Measurements from ENCODE around the gene RFTN1.

The RFTN1 gene

DNA sequence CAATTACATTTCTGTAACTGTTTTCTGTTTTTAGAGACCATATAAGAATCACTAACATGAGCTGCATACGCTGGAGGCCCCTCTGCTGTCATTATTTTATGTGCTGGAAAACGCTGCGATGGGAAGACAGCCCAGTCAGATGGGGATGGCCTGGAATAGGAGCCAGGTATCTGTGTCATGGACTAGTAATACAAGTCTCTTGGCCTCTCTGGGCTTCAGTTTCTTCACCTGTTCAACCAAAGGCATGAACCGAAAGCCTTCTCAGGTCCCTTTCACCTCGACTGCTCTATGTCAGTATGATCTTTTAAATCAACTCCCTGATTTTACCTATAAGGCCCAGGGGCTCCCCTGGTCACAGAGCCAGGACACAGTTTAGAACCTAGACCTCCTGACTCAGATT lies 14.6 kb upstream of the RFTN1 start:
- TF ChIP-seq, protein P1, sequence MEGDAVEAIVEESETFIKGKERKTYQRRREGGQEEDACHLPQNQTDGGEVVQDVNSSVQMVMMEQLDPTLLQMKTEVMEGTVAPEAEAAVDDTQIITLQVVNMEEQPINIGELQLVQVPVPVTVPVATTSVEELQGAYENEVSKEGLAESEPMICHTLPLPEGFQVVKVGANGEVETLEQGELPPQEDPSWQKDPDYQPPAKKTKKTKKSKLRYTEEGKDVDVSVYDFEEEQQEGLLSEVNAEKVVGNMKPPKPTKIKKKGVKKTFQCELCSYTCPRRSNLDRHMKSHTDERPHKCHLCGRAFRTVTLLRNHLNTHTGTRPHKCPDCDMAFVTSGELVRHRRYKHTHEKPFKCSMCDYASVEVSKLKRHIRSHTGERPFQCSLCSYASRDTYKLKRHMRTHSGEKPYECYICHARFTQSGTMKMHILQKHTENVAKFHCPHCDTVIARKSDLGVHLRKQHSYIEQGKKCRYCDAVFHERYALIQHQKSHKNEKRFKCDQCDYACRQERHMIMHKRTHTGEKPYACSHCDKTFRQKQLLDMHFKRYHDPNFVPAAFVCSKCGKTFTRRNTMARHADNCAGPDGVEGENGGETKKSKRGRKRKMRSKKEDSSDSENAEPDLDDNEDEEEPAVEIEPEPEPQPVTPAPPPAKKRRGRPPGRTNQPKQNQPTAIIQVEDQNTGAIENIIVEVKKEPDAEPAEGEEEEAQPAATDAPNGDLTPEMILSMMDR (conservative IDR thresholded peaks at IDR 0.05), result no peak
- H3K27ac ChIP-seq, result no peak overlapping the region

DNA sequence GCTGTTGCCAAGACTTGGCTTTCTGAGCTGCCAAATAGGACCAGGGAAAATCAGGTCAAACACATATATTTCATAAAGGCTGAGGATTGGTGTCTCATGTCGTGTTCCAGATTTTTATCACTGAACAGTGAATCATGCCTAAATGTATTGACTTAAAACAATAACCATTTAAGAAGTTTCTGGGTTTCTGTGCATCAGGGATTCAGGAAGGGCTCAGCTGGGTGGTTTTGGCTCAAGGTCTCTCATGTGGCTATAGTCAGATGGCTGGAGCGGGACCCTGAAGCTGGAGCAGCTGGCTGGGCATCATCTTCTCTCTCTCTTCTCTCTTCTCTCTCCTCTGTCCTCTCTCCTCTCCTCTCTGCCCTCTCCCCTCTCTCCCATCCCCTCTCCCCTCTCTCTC lies 10.7 kb upstream of the RFTN1 start:
- TF ChIP-seq, protein P1 (conservative IDR thresholded peaks at IDR 0.05), result no peak
- H3K27ac ChIP-seq, result no peak overlapping the region

DNA sequence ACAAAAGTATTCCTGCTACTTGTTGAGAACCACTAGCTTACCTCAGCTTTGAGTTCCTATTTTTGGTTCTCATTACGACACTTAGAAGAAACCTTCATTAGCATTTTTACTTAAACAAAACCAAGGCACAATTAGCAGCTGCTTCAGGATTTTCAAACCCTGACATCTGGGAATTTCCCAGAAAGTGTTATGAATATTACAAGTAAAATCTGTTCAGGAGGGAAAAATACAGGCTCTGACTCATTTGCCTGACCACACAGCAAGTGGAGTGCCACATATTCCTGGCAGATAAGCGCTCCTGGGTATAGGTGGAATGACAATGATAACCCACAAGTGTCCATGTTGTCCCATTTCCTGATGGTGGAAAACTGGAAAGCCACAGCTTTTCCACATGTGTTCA lies 10.3 kb upstream of the RFTN1 start:
- no peak overlapping the region for H3K27ac ChIP-seq

DNA sequence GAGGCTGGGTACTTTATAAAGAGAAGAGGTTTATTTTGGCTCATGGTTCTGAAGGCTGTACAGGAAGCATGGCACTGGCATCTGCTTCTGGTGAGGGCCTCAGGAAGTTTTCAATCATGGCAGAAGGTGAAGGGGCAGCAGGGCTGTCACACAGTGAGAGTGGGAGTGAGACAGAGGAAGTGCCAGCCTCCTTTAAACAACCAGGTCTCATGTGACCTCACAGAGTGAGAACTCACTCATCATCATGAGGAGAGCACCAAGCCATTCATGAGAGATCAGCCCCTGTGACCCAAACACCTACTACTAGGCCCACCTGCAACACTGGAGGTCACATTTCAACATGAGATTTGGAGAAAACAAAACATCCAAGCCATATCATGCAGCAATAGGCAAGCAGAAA lies 9.3 kb upstream of the RFTN1 start:
- no peak overlapping the region for H3K27ac ChIP-seq
- TF ChIP-seq, protein P1 (conservative IDR thresholded peaks at IDR 0.05), result no peak

More for the DNA sequence above, 10.3 kb upstream of the RFTN1 start:
- TF ChIP-seq, protein P1 (conservative IDR thresholded peaks at IDR 0.05), result no peak

DNA sequence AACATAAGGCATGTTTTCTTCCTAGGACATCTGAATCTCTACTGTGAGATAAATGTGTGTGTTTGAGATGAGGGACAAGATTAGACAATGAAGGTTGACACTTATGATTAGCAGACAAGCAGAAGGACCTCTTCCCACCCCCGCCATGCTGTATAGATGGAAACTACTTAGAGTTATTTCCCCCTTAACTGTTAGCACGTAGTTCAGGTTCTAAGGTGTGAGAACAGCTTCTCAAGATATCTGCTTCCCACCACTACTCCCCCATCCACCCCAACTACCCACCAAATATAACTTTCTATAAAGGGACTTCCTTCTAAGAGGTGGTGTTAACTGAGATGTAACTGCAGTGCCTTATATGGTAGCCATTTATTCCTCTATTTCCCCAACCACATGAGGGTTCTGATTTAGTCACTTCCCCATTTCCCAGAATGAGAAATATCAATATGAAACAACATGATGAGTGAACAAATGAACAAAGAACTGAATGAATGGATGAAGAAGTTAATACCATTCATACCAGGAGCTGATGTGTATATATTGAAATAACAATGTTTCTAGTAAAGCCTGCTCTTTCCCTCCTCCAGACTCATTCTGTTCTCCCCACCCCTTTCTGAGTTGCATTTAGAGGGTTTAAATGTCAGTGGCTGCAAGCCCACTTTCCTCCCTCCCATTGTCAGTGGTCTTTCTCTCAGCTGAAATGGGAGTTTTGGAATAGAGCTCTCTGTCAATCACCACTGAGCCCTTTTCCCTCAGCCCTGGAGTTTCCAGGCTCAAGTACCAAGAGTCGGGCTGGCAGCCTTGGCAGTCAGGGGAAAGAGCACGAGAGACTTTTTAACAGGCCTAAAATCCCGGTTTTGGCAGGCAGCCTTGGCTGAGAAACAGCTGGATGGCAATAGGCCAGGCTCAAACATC lies 7.7 kb upstream of the RFTN1 start:
- no peak overlapping the region for H3K27ac ChIP-seq
- TF ChIP-seq, protein P1 (conservative IDR thresholded peaks at IDR 0.05), result no peak

DNA sequence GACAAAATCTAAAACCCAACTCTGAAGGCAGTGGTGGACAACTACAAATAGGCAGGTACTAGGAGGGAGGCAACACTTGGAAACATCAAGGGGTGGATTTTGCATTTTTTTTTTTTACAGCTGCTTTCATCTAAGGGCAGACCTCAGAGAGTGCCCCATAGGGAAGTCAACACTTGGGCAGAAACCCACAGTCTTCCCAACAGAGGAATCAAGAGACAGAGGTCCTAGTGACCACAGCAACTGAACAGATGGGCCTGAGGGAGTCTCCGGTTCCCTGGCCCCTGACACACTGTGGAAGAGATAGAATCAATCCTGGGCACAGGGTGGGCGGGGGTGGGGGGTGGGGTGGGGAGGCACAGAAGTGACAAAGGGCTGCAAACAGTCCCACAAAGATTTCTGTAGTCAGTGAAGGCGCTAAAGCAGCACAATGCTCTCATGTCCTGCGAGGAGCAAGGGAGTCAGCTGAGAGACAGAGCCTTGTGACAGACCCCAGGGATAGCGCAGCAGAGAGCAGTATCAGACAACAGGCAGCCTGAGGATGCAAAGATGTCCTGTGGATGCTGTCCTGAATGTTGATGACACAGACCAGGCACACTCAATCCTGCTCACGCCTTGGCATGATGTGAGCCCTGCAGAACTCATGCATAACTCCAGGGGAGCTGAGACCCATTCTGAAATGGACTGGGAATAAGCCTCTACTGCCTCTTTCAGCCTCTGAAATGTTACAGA lies 6.9 kb upstream of the RFTN1 start:
- TF ChIP-seq, protein P1 (conservative IDR thresholded peaks at IDR 0.05), result no peak
- no peak overlapping the region for H3K27ac ChIP-seq

DNA sequence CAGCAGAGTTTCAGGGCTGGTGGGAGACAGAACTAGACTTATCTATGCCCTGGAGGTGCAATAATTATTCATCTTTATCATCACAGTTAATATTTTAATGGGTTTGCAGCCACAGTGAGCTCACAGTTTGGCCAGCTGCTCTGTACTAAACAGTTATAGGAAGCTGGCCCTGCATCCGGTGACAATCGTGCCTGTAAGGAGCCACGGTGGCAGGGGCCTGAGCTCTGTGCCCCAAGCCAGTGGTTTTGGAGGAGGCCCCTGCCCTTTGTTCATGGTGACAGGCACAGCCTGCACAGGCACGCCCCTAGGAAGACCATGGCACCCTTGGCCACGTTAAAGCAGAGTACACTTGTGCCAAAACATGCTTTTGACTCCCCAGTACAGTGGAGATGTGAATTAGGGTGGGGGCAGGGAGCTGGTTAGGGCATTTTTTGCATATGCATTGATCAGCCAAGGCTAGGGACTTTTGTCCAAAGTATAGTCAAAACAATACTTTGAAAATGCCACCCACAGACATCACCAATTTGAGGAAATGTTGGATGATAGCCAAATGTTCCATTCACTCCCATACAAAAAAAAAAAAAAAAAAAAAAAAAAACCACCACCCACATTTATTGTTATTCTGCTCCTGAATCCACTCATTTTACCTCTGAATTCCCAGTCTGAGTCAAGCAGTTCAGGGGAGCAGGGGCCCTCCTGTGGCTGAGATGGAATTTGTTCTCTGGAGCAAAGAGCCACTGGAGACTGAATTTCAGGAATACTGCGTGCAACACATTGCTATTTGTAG lies 3.4 kb upstream of the RFTN1 start:
- TF ChIP-seq, protein P1 (conservative IDR thresholded peaks at IDR 0.05), result peak; percentile 56
- no peak overlapping the region for H3K27ac ChIP-seq

Data from VCaP (cell line).